GM20431 (cell line): ENCODE results near the gene PPM1L.

Experiments
- in situ Hi-C: fragments of 300-500 bp; cut with MseI, MboI; formaldehyde crosslinking; loops from one replicate; pipeline ENCODE4 v1.15.0; 2020; ENCODE audit warnings: low sequenced_read_pairs; ENCODE audit not compliant: unreplicated experiment

The PPM1L gene

GRCh38 chr3:161067335-161067734 is 311.3 kb downstream of the PPM1L start:
- in situ Hi-C loops = no loop called here

- in situ Hi-C loops = no loop called here
These were observed 313.6 kb downstream of the PPM1L start for GRCh38 chr3:161069511-161070251.

- in situ Hi-C loops = no loop called here
These were observed 314.4 kb downstream of the PPM1L start for GRCh38 chr3:161070252-161070930.

GRCh38 chr3:161070980-161071663 is 315.1 kb downstream of the PPM1L start:
- in situ Hi-C loops = no loop called here

- in situ Hi-C loops = no loop called here
These were observed 316.2 kb downstream of the PPM1L start for GRCh38 chr3:161072211-161072621.

- in situ Hi-C loops = no loop called here
These were observed 316.7 kb downstream of the PPM1L start for GRCh38 chr3:161072751-161073150.

GRCh38 chr3:161073181-161073580 is 317.1 kb downstream of the PPM1L start:
- in situ Hi-C loops = no loop called here

- in situ Hi-C loops = no loop called here
These were observed 325.6 kb downstream of the PPM1L start for GRCh38 chr3:161081633-161082032.

GRCh38 chr3:161082063-161082462 is 326.0 kb downstream of the PPM1L start:
- in situ Hi-C loops = no loop called here

- in situ Hi-C loops = no loop called here
These were observed 327.1 kb downstream of the PPM1L start for GRCh38 chr3:161083131-161083530.

- in situ Hi-C loops = no loop called here
These were observed 328.2 kb downstream of the PPM1L start for GRCh38 chr3:161084277-161084676.

- in situ Hi-C loops = no loop called here
These were observed 337.9 kb downstream of the PPM1L start for GRCh38 chr3:161093895-161094294.

GRCh38 chr3:161096771-161097367 is 340.8 kb downstream of the PPM1L start:
- in situ Hi-C loops = no loop called here

- in situ Hi-C loops = no loop called here
These were observed 345.0 kb downstream of the PPM1L start for GRCh38 chr3:161100994-161101393.

- in situ Hi-C loops = no loop called here
These were observed 345.6 kb downstream of the PPM1L start for GRCh38 chr3:161101609-161102008.

- in situ Hi-C loops = no loop called here
These were observed 347.9 kb downstream of the PPM1L start for GRCh38 chr3:161103776-161104385.

GRCh38 chr3:161104561-161105551 is 348.8 kb downstream of the PPM1L start, which contains the start of gene B3GALNT1:
Gene B3GALNT1, minus strand, starts transcription at chr3:161105349. Its CDS starts 18,595 bp downstream, at chr3:161086754.
- in situ Hi-C loops = no loop called here

GRCh38 chr3:161107311-161107710 is 351.3 kb downstream of the PPM1L start:
- in situ Hi-C loops = no loop called here

- in situ Hi-C loops = no loop called here
These were observed 352.8 kb downstream of the PPM1L start for GRCh38 chr3:161108840-161109239.
